ENCODE measurements around the gene DAPK1.

DAPK1 gene

GRCh38 chr9:87635656-87636501, 138.2 kb downstream of the DAPK1 start:
- DNase-seq = no peak
- peak overlapping the region; percentile 7 for H3K27ac Mint-ChIP-seq
- ATAC-seq (replicated peaks) = no peak
- H3K4me1 Mint-ChIP-seq = no peaks in the 10 kb centered on the region
- no peaks in the 10 kb centered on the region for H3K36me3 Mint-ChIP-seq
- no peaks in the 10 kb centered on the region for H3K27me3 Mint-ChIP-seq
- H3K9me3 Mint-ChIP-seq = peaks cover 0 to 1% of the 10 kb centered on the region in 2 donors
- no peak overlapping the region for H3K4me3 Mint-ChIP-seq

DNA sequence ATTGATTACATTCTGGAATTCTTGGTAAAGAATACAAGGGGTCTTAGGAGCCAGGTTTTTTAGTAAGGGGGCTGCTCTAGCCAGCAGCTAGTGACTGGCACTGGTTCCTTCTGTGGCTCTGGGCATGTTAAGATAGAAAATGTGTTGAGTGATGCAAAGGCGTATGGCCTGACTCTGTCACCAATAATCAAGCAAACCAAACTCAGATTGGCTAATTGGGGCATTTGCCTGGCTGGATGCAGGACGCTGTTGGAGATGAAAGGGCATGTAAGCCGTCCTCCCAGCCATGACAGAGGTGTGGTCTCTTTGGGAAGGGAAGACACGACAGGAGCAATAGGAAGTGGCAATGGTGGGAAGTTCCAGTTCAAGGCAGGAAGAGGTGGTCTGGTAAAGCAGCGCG, 140.6 kb downstream of the DAPK1 start:
- ATAC-seq (replicated peaks) (no peak), DNase-seq (no peak)
- H3K27ac Mint-ChIP-seq = no peak overlapping the region
- no peaks in the 10 kb centered on the region for H3K4me1 Mint-ChIP-seq
- peaks cover 0 to 1% of the 10 kb centered on the region in 2 donors for H3K9me3 Mint-ChIP-seq
- H3K4me3 Mint-ChIP-seq = no peak overlapping the region
- no peaks in the 10 kb centered on the region for H3K27me3 Mint-ChIP-seq
- no peaks in the 10 kb centered on the region for H3K36me3 Mint-ChIP-seq

GRCh38 chr9:87639949-87640348, 142.3 kb downstream of the DAPK1 start:
- Mint-ChIP-seq H3K4me1 (no peaks in the 10 kb centered on the region), H3K9me3 (no peaks in the 10 kb centered on the region), H3K36me3 (no peaks in the 10 kb centered on the region), H3K27me3 (no peaks in the 10 kb centered on the region), H3K4me3 (no peak overlapping the region), H3K27ac (no peak overlapping the region)
- DNase-seq (no peak), ATAC-seq (replicated peaks) (no peak)

DNA sequence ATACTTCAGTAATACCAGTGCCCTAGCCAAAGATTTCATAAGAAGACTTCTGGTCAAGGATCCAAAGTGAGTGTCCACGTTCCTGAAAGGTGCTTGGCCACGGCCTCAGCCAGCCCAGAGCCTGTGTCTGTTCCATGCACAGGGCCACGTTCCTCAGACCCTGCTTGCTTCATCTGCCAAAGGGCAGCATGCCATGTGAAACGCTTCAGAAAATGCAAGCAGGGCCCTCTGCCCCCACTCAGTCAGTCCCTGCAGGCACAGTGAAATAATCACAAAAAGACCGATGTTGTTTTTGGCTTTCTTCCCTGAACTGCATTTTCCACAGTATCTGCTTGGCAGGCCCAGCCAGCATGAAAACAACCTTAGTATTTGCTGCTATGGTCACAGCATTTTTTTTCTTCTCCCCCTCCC, 142.7 kb downstream of the DAPK1 start:
- no peaks in the 10 kb centered on the region for H3K4me1 Mint-ChIP-seq
- no peaks in the 10 kb centered on the region for H3K27me3 Mint-ChIP-seq
- H3K36me3 Mint-ChIP-seq = no peaks in the 10 kb centered on the region
- H3K27ac Mint-ChIP-seq = no peak overlapping the region
- no peak for ATAC-seq (replicated peaks)
- no peak for DNase-seq
- H3K9me3 Mint-ChIP-seq = no peaks in the 10 kb centered on the region
- no peak overlapping the region for H3K4me3 Mint-ChIP-seq

DNA sequence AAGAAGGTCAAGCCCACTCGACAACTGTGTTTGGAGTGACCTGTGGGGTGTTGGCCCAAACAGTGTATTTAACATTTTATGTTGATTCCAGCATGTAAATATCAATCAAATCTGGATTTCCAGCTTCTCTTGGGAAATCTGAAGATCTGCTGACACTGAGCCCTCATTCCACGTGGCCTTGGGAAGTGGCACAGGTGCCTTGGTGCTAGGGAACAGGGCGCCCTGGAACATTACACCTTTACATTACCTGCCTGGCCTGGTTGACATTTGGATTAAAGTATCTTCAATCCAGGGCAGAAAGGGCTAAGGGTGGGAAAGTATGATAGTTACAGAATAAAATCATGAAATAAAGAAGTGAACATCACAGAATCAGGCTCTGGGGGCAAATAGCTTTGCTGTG, 143.4 kb downstream of the DAPK1 start:
- Mint-ChIP-seq H3K9me3 (no peaks in the 10 kb centered on the region), H3K4me3 (no peak overlapping the region), H3K27ac (no peak overlapping the region), H3K27me3 (no peaks in the 10 kb centered on the region), H3K4me1 (no peaks in the 10 kb centered on the region), H3K36me3 (no peaks in the 10 kb centered on the region)
- DNase-seq = no peak
- no peak for ATAC-seq (replicated peaks)

DNA sequence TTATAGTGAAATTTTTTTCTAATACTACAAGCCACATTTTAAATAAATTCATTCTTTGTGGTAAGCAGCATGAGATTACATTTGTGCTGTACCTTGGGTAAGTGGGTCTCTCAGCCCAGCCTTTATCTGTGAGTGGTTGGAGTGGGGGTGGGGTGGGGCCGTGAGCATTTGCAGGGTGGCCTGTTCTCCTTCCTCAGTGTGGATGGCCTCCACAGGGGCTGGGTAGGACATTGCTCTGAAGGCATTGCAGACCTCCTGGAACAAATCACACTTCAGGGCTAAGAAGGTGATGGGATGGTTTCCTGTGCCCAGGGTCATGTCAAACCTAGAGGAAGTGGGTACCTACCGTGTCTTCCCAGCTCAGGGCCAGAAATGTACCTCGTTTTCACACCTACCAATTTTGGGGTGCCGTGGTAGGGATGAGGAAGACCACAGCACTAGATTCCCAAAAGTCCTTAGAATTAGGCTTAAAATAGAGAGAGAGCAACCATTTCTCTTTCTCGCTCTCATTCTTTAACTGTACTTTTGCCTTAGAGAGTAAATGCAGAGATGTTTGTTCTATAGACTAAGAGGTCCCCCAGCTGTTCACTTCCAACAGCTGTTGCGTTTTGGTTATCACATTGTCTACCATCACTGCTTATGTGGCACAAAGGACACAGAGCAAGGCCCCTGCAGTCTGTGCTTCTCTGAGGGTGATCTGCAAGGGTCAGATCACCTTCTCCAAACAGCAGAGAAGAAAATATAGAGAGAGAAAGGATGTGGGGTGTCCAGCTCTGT, 144.9 kb downstream of the DAPK1 start:
- no peak for DNase-seq
- H3K27me3 Mint-ChIP-seq = no peaks in the 10 kb centered on the region
- no peak overlapping the region for H3K4me3 Mint-ChIP-seq
- no peaks in the 10 kb centered on the region for H3K36me3 Mint-ChIP-seq
- no peak for ATAC-seq (replicated peaks)
- no peaks in the 10 kb centered on the region for H3K9me3 Mint-ChIP-seq
- H3K4me1 Mint-ChIP-seq = no peaks in the 10 kb centered on the region
- no peak overlapping the region for H3K27ac Mint-ChIP-seq

DNA sequence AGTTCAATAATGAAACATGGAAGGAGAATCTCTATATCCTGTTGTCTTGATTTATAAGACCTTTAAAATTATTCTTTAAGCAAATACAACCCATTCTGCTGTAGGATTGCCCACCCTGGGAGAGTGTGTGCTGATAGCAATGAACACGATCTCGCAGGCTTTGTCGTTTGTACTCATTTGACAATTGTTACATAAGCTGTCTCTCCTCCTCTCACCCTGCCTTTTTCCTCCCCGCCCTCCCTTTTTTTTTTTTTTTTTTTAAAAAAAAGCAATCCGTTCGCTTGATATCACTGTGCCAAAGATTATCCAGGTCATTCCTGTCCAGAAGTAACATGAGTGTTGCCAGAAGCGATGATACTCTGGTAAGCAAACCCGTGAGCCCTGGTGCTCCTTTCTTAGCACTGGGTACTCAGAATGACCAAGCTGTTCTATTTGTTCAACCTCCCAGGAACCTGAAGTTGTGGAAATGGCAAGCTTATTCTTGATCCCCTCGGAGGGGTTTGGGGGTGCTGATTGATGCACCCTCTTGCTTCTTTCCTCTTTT, 145.5 kb downstream of the DAPK1 start:
- Mint-ChIP-seq H3K27ac (no peak overlapping the region), H3K9me3 (no peaks in the 10 kb centered on the region)

DNA sequence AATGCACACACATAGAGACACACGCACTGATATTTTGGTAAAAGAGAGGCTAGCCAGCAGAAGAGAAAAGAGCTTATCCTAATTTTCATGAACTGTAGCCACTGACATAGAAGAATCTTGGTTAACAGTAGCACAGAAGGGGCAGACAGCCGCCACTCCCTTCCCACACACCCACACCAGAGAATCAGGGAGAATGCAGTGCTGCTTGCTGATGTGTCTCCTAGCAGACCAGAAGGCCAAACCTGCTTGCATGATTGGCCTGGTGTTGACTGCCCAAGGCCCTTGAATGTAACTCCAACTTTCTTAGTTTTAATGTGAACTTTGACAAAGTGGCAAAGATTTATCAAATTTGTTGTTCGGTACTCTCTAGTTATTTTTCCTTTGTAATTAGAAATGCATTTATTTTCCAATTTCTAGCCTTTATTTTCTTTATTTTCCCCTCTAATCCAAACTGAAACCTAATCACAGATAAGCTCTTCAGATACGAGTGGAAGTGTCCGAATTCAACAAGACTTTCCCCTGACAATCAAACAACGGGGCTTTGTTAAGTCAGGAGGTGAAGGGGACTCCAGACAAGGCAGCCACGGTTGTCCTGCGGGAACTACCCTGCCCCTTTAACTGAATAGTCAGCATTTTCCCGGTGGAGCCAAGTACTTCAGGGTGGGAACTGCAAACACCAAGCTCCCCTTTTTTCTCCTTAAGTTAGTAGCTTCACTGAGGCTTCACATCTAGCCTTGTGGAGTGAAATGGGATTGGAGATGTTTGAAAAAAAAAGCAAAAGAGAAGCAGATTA, 146.3 kb downstream of the DAPK1 start:
- H3K36me3 Mint-ChIP-seq = no peaks in the 10 kb centered on the region
- H3K27me3 Mint-ChIP-seq = no peaks in the 10 kb centered on the region
- H3K27ac Mint-ChIP-seq = no peak overlapping the region

More for the DNA sequence above, 145.5 kb downstream of the DAPK1 start:
- DNase-seq = no peak
- Mint-ChIP-seq H3K36me3 (no peaks in the 10 kb centered on the region), H3K4me3 (no peak overlapping the region), H3K4me1 (no peaks in the 10 kb centered on the region), H3K27me3 (no peaks in the 10 kb centered on the region)
- no peak for ATAC-seq (replicated peaks)

DNA sequence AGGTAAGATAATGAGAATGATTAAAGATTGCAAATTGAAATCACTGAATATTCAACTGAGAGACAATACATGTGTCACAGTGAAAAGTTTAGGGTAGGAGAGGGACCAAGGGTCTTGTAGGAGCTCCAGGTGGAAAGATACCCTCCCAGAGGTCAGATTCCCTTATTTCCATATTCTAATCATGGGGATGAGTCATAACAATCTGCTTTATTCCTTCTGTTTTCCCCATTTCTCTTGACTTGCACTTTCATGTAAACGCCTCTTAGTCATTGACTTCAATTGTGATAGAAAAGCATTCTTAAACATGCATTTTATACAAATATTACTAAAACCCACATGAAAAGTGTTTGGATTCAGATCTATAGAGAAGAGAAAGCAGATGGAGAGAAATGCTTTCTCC, 147.0 kb downstream of the DAPK1 start:
- Mint-ChIP-seq H3K27ac (no peak overlapping the region), H3K4me3 (no peak overlapping the region), H3K4me1 (no peaks in the 10 kb centered on the region), H3K9me3 (no peaks in the 10 kb centered on the region), H3K27me3 (no peaks in the 10 kb centered on the region), H3K36me3 (no peaks in the 10 kb centered on the region)
- DNase-seq = no peak
- ATAC-seq (replicated peaks) = no peak

More for the DNA sequence above, 146.3 kb downstream of the DAPK1 start:
- no peaks in the 10 kb centered on the region for H3K4me1 Mint-ChIP-seq
- ATAC-seq (replicated peaks) (no peak), DNase-seq (no peak)
- H3K4me3 Mint-ChIP-seq = no peak overlapping the region
- H3K9me3 Mint-ChIP-seq = no peaks in the 10 kb centered on the region

DNA sequence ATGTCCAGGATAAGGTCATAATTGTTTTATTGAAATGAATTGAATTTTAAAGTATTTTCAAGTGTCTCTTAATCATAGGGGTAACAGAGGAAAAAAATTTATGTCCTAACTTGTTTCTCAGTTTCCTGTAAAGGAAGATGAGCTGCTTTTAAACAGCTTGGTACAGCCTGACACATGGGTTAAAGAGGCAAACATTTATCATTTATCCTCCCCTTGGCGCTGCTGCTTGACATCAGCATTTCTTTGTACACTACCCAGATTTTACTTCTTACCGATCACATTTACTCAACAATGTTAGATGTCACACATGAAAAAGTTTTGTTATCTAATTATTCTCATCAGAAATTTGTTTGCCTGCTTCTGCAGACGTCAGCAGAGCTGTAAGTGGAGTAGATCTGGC, 148.9 kb downstream of the DAPK1 start:
- H3K4me3 Mint-ChIP-seq = no peak overlapping the region
- DNase-seq (no peak), ATAC-seq (replicated peaks) (no peak)
- no peaks in the 10 kb centered on the region for H3K4me1 Mint-ChIP-seq
- H3K27me3 Mint-ChIP-seq = no peaks in the 10 kb centered on the region
- no peaks in the 10 kb centered on the region for H3K36me3 Mint-ChIP-seq
- no peak overlapping the region for H3K27ac Mint-ChIP-seq
- H3K9me3 Mint-ChIP-seq = no peaks in the 10 kb centered on the region

GRCh38 chr9:87647114-87647513, 149.4 kb downstream of the DAPK1 start:
- Mint-ChIP-seq H3K4me1 (no peaks in the 10 kb centered on the region), H3K9me3 (no peaks in the 10 kb centered on the region), H3K27ac (no peak overlapping the region), H3K27me3 (no peaks in the 10 kb centered on the region), H3K4me3 (no peak overlapping the region), H3K36me3 (no peaks in the 10 kb centered on the region)
- DNase-seq (no peak), ATAC-seq (replicated peaks) (no peak)

DNA sequence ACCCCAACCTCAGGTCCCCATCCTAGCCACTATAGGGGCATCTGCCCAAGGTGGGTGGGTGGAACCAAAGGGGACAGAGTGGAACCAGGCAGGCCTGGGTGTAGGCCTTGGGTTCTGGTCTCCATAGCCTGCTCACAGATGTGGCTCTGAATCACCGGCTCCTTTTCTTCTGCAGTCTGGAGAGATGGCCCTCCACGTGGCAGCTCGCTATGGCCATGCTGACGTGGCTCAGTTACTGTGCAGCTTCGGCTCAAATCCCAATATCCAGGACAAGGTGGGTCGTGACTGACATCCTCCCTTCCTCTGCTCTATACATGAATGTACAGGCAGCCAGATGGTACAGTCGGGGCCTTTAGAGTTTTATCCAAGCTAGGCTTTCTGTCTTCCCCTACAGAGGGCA, 150.9 kb downstream of the DAPK1 start:
- no peaks in the 10 kb centered on the region for H3K9me3 Mint-ChIP-seq
- ATAC-seq (replicated peaks) (no peak), DNase-seq (no peak)
- no peaks in the 10 kb centered on the region for H3K4me1 Mint-ChIP-seq
- no peak overlapping the region for H3K27ac Mint-ChIP-seq
- no peak overlapping the region for H3K4me3 Mint-ChIP-seq
- no peaks in the 10 kb centered on the region for H3K27me3 Mint-ChIP-seq
- H3K36me3 Mint-ChIP-seq = no peaks in the 10 kb centered on the region

- ATAC-seq (replicated peaks) (no peak), DNase-seq (no peak)
- Mint-ChIP-seq H3K27me3 (no peaks in the 10 kb centered on the region), H3K36me3 (no peaks in the 10 kb centered on the region), H3K9me3 (no peaks in the 10 kb centered on the region), H3K4me1 (no peaks in the 10 kb centered on the region), H3K27ac (no peak overlapping the region), H3K4me3 (no peak overlapping the region)
Observed at GRCh38 chr9:87650611-87651295, 153.1 kb downstream of the DAPK1 start.

GRCh38 chr9:87651431-87651830, 153.8 kb downstream of the DAPK1 start:
- Mint-ChIP-seq H3K36me3 (no peaks in the 10 kb centered on the region), H3K9me3 (no peaks in the 10 kb centered on the region), H3K4me3 (no peak overlapping the region), H3K27ac (no peak overlapping the region), H3K4me1 (no peaks in the 10 kb centered on the region), H3K27me3 (no peaks in the 10 kb centered on the region)
- no peak for DNase-seq
- no peak for ATAC-seq (replicated peaks)

Data from stimulated activated naive B cell treated with anti-CD40 and anti-IgM and Interleukin-4, amounts not matched to agents 10 μg/mL and 1 μg/mL and 100 μg/mL, for 72 hours (primary cell).